Endothelial cell of coronary artery (primary cell): ENCODE results near the gene SYNPO2L. TPM values are rescaled to one million over a fixed set of nuclear protein-coding genes. Genes with fewer than 3 reads are reported as not detected.

Experiments
- total RNA-seq: library from RNA; depleted of rRNA; stranded (reverse); fragments of >200 nt; gene quantifications from 2 replicates; pipeline ENCODE4 v1.2.3, GENCODE V29; 2014

The SYNPO2L gene
- total RNA-seq: not detected in 2 replicates

GRCh38 chr10:73655990-73656298 is at the start of gene SYNPO2L:
Gene SYNPO2L (minus strand): TSS chr10:73656029. CDS start chr10:73655922, 107 bp downstream.

GRCh38 chr10:73697675-73698159 is 41.9 kb upstream of the SYNPO2L start, which contains the start of gene AGAP5:
Gene AGAP5 (minus strand): TSS chr10:73698109. CDS start chr10:73697755, 354 bp downstream.

GRCh38 chr10:73641328-73642060 is 14.3 kb downstream of the SYNPO2L start, which contains the start of gene MYOZ1:
Gene MYOZ1 (minus strand): TSS chr10:73641474. CDS start chr10:73640017, 1,457 bp downstream.

Other genes starting within 250 kb of the SYNPO2L start
- 62.8 and 72.2 TPM in 2 replicates for gene ANXA7, start 242.0 kb downstream of the SYNPO2L start, total RNA-seq
- gene MSS51, start 222.5 kb downstream of the SYNPO2L start, total RNA-seq: 0.54 and 1.2 TPM in 2 replicates
- gene PPP3CB, start 160.0 kb downstream of the SYNPO2L start, total RNA-seq: 10.8 and 17.9 TPM in 2 replicates
- 4.7 and 9.6 TPM in 2 replicates for gene USP54, start 64.7 kb downstream of the SYNPO2L start, total RNA-seq
- not detected in 2 replicates for gene MYOZ1, start 14.6 kb downstream of the SYNPO2L start, total RNA-seq
- 1.6 and 4.4 TPM in 2 replicates for gene AGAP5, start 42.1 kb upstream of the SYNPO2L start, total RNA-seq
- gene SEC24C, start 88.3 kb upstream of the SYNPO2L start, total RNA-seq: 70.7 and 75.6 TPM in 2 replicates
- gene CHCHD1, start 126.0 kb upstream of the SYNPO2L start, total RNA-seq: 30.9 and 40.6 TPM in 2 replicates
- gene ZSWIM8, start 129.6 kb upstream of the SYNPO2L start, total RNA-seq: 30.0 and 49.1 TPM in 2 replicates
- 11.7 and 20.0 TPM in 2 replicates for gene NDST2, start 155.6 kb upstream of the SYNPO2L start, total RNA-seq
- gene CAMK2G, start 218.5 kb upstream of the SYNPO2L start, total RNA-seq: 27.2 and 28.5 TPM in 2 replicates